ENCODE data around the gene ATP5PD.

DNA sequence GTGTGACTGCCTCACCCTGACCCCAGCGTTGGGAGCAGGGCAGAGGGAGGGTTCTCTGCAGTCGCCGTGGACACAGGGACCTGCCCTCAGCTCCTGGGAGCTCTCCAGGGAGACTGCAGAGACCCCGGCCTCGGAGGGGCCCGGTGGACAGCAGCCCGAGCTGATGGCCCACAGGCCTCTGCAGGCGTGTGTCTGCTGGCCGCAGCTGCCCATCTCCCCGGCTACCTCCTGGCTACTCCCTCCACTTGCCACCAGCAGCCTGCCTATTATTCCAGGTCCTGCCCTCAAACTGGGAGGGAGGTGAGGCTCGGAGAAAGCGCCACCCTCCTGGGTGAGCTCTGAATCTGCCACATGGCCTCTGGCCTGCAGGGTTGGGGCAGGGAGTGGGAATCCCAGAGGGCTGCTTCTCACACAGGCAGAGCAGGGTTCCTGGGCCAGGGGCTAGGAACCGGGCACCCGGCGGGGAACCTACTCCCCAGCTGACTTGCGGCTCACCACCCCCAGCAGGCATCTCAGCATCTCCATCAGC is 48.2 kb upstream of the ATP5PD start:
- no peak for TF ChIP-seq POLR2A (IDR thresholded peaks at IDR 0.05)
- TF ChIP-seq, protein P1, sequence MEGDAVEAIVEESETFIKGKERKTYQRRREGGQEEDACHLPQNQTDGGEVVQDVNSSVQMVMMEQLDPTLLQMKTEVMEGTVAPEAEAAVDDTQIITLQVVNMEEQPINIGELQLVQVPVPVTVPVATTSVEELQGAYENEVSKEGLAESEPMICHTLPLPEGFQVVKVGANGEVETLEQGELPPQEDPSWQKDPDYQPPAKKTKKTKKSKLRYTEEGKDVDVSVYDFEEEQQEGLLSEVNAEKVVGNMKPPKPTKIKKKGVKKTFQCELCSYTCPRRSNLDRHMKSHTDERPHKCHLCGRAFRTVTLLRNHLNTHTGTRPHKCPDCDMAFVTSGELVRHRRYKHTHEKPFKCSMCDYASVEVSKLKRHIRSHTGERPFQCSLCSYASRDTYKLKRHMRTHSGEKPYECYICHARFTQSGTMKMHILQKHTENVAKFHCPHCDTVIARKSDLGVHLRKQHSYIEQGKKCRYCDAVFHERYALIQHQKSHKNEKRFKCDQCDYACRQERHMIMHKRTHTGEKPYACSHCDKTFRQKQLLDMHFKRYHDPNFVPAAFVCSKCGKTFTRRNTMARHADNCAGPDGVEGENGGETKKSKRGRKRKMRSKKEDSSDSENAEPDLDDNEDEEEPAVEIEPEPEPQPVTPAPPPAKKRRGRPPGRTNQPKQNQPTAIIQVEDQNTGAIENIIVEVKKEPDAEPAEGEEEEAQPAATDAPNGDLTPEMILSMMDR (IDR thresholded peaks at IDR 0.05): no peak

Data from ovary (tissue), 3 donors.